Fibroblast of gingiva (primary cell): ENCODE data around the gene EGR1.

Experiments
- DNase-seq: peaks from one replicate; pipeline ENCODE4 v3.0.0-alpha.2; 2011; ENCODE audit warnings: low read depth

The EGR1 gene

DNA sequence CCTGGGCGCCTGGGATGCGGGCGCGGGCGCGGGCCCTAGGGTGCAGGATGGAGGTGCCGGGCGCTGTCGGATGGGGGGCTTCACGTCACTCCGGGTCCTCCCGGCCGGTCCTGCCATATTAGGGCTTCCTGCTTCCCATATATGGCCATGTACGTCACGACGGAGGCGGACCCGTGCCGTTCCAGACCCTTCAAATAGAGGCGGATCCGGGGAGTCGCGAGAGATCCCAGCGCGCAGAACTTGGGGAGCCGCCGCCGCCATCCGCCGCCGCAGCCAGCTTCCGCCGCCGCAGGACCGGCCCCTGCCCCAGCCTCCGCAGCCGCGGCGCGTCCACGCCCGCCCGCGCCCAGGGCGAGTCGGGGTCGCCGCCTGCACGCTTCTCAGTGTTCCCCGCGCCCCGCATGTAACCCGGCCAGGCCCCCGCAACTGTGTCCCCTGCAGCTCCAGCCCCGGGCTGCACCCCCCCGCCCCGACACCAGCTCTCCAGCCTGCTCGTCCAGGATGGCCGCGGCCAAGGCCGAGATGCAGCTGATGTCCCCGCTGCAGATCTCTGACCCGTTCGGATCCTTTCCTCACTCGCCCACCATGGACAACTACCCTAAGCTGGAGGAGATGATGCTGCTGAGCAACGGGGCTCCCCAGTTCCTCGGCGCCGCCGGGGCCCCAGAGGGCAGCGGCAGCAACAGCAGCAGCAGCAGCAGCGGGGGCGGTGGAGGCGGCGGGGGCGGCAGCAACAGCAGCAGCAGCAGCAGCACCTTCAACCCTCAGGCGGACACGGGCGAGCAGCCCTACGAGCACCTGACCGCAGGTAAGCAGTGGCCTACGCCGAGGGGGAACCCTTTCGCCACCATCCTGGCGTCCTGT is at the start of gene EGR1:
EGR1 (plus strand) TSS at position 219 of the 864 bp plus-strand sequence; CDS start at position 502, 283 bp downstream.
- peak; percentile 96 for DNase-seq

DNA sequence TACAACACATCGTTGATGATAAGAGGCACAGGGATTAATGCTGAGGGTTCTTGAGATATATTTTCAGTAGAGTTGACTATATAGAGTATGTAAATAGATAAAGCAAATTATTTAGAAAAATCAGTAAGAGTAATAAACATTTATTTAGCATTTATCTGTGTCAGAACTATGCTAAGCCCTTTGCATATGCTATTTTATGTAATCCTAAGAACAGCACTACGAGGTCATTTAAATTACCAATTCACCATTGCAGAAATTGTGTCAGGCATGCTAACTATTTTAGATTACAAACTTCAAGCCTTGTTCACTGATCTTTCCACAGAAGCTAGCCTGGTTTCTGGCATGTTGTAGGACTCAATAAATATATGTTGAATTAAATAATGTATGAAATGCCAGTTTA is 46.8 kb upstream of the EGR1 start:
- DNase-seq: no peak

DNA sequence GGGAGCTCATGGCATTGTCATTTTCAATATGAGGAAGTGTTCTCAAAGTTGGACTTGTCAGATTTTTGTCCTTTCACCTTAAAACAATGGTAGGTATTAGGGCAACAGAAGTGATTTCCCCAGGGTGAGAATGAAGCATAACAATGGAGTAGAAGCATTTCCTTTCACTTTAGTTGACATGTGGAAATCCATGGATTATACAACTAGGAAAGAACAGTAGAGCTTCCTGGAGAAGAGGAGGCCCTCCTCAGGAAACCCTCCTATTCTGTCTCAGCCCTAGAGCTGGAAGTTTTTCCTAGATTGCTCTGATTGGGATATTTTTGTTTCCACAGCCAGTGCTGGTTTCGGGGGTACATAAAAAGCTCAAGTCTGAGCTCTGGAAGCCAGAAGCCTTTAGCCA is 40.2 kb upstream of the EGR1 start:
- DNase-seq: no peak

DNA sequence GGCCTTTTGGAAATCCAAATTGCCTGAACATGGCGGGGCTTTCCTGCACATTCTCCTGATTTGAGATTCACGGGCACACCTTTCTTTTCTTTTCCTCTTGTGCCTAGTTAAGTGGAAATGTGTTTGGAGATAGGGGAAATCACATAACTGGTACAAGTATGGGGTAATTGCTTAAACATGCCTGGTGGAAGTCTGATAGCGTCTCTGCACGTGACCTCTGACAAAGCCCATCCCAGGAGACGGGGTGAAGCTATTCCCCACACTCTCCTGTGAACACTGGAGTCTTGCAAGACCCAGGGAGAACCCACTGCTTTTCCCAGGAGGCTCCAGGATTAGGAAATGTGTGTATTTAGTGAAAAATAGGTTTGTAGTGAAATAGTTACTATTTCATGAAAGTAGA is 29.3 kb upstream of the EGR1 start:
- DNase-seq: peak; percentile 36

DNA sequence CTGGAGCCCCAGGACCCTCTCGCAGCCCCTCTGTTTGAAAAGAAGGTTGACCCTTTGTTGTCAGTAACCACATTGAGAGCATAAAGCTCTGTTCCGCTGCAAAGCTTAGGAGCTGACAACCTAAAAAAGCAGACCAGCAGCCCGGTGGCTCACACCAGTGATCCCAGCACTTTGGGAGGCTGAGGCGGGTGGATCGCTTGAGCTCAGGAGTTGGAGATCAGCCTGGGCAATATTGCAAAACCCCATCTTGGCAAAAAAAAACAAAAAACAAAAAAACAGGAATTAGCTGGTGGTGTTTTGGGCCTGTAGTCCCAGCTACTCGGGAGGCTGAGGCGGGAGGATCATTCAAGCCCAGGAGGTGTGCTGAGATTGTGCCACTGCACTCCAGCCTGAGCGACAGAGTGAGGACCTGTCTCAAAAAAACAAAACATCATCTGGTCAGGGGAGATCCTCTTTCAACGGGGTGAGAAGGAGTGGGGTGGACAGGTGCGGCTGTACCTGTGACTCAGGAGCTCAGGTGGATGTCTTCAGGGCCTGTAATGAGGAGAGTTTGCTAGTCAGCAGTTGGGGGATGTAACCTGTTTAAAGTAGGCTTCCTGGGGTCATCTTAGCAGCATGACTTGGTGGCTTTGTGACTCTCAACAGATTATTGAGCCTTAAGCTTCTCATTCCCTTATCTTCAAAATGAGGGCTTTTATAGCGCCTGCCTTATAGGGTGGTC is 27.1 kb upstream of the EGR1 start:
- no peak for DNase-seq

- peak; percentile 43 for DNase-seq
Observed at GRCh38 chr5:138438724-138439476, 26.4 kb upstream of the EGR1 start, which contains the start of gene REEP2. Gene REEP2 (plus strand): TSS chr5:138439057. CDS start chr5:138439209, 152 bp downstream.

GRCh38 chr5:138439477-138440158 is 25.7 kb upstream of the EGR1 start:
- no peak for DNase-seq

GRCh38 chr5:138440159-138441073 is 24.9 kb upstream of the EGR1 start:
- no peak for DNase-seq

DNA sequence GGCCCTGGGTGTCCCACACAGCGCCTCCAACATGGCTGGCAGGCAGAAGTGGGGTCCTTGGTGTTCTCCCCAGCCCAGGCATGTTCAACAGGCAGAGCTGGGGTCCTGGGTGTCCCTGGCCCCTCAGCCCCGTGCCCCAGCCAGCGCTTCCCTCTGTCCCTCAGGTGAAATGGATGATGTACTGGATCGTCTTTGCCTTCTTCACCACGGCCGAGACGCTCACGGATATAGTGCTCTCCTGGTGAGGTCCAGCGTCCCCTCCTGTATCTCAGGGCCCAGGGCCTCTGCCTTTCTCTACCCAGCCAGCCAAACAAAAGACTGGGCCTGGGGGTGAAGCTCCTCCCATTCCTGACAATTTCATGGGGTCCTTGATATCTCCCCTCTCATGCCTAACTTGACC is 24.1 kb upstream of the EGR1 start:
- DNase-seq: no peak

GRCh38 chr5:138444078-138444773 is 21.1 kb upstream of the EGR1 start:
- no peak for DNase-seq

- DNase-seq: no peak
Observed at GRCh38 chr5:138444774-138445546, 20.3 kb upstream of the EGR1 start.

- DNase-seq: no peak
Observed at GRCh38 chr5:138445547-138446271, 19.6 kb upstream of the EGR1 start.

DNA sequence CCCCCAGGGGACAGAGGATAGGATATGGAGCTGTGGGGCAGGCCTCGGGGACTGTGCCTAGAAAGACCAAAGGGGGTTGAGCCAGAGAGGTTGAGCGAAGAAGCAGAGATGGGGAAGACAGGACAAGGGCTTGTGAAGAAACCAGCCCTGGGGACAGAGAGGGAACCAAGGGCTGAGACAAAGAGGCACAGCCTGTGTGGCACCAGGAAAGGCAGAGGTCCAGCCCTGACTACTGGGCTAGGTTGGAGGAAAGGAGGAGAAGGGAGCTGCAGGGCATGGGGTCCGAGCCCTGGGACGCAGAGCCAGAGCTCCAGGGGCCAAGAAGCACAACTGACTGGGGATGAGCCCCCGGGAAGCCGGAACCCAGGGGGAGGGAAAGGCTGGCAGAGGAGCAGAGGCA is 17.2 kb upstream of the EGR1 start:
- no peak for DNase-seq

- peak; percentile 81 for DNase-seq
Observed at GRCh38 chr5:138448481-138449398, 16.5 kb upstream of the EGR1 start.

GRCh38 chr5:138449501-138450239 is 15.6 kb upstream of the EGR1 start:
- DNase-seq: peak; percentile 68

DNA sequence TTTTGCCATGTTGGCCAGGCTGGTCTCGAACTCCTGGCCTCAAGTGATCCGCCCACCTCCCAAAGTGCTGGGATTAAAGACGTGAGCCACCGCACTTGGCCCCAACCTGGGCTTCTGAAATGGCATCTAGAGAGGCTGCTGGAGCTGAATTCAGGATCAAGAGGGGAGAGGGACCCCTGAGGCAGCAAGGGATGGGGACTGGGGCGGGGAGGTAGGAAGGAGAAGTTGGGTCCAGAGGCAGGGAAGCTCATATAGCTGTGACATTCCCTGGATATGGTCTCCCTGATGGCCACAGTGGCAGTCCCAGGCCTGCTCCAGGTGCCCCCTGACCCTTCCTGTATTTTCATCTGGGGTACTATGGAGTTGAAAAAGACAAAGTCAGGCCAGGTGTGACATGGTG is 14.3 kb upstream of the EGR1 start:
- no peak for DNase-seq

DNA sequence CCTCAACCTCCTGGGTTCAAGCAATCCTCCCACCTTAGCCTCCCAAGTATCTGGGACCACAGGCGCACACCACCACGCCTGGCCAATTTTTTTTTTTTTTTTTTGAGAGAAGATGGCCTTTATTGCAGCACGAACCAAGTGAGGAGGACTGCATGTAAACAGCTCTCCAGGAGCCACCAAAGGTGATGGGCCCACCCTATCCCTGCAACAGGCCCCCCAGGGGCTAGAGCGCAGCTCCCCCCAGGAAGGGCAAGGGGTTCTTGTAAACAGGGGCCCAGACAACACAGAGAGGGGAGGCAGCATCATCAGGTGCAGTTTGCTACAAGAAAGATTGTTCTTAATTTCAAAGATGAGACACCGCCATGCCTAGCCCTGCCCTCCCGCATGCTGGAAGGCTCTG is 12.6 kb upstream of the EGR1 start:
- no peak for DNase-seq
